ENCODE results near the gene TUBA4B. TPM values are rescaled to one million over a fixed set of nuclear protein-coding genes. Genes with fewer than 3 reads are reported as not detected.

The TUBA4B gene
- total RNA-seq, 2 donors from 2014 or later: not detected

DNA sequence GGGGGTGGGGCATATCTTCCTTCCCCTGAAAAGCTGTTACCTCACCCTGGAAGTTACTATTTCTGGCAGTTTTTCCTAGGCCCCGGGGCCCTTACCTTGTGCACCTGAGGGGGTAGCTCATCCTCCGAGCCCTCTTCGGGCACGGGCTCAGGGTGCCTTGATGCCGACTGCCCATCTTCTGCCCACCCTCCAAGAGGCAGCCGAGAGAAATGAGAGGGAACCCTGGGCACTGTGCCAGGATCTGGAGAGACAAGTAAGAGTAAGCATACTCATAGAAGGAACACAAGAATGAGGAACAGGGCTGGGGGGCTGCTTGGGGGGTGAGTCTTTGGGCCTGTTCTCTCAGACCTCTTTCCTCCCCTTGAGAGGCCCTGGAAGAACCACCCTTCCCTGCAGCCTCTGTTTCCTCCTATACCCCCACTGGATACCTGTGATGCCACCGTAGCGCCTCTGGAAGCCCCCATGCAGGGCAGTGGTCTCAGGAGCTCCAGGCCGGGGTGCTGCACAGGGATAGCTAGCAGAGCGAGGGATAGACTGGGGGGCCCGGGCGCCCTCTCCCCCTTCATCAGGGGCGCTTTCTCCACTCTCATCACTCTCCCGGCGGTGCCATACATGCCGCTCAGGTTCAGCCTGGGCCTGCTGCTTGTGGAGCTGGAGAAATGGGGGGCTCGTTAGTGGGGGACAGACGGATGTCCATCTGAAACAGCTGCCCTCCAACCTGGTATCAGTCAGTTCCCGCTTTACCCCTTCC, 32.2 kb upstream of the TUBA4B start:
- WGBS, 2 donors: 86 to 92% methylated on average over 14 to 19 of the region's 19 CpGs
- Histone ChIP-seq H3K9me3 (no peaks in the 10 kb centered on the region), H3K27ac (no peak overlapping the region), H3K4me1 (peaks cover 31% of the 10 kb centered on the region), H3K36me3 (replicated peaks in 1 of 2; ENCODE audit: insufficient read depth in 1 of 2, low read depth in 2 of 2) (peaks cover 18 to 31% of the 10 kb centered on the region in 2 donors), H3K27me3 (no peaks in the 10 kb centered on the region), H3K4me3 (no peak overlapping the region)
- no peak for ATAC-seq
- TF ChIP-seq CTCF (IDR thresholded peaks at IDR 0.05): no peak
- no peak for TF ChIP-seq POLR2A (IDR thresholded peaks at IDR 0.05)
- peak in 1 of 4 donors; percentile 32 for DNase-seq
- intact Hi-C loops (cut with DNase I): loop anchor here (10.0 kb wide), 1 partner anchor 46 kb away; the partner anchor contains the start of genes CNPPD1, RETREG2 and SLC23A3

- intact Hi-C loops (cut with DNase I): loop anchor here (10.0 kb wide), 1 partner anchor 47 kb away; the partner anchor contains the start of genes CNPPD1, RETREG2 and SLC23A3
- Histone ChIP-seq H3K4me3 (no peak overlapping the region), H3K9me3 (no peaks in the 10 kb centered on the region), H3K4me1 (peaks cover 30% of the 10 kb centered on the region), H3K27ac (no peak overlapping the region), H3K36me3 (replicated peaks in 1 of 2; ENCODE audit: insufficient read depth in 1 of 2, low read depth in 2 of 2) (peaks cover 18 to 31% of the 10 kb centered on the region in 2 donors), H3K27me3 (no peaks in the 10 kb centered on the region)
- ATAC-seq (no peak), DNase-seq (no peak)
- WGBS, 2 donors: 90 to 93% methylated on average over 14 to 16 of the region's 16 CpGs
- no peak for TF ChIP-seq CTCF (IDR thresholded peaks at IDR 0.05)
Observed at GRCh38 chr2:219221957-219222518, 31.0 kb upstream of the TUBA4B start.

DNA sequence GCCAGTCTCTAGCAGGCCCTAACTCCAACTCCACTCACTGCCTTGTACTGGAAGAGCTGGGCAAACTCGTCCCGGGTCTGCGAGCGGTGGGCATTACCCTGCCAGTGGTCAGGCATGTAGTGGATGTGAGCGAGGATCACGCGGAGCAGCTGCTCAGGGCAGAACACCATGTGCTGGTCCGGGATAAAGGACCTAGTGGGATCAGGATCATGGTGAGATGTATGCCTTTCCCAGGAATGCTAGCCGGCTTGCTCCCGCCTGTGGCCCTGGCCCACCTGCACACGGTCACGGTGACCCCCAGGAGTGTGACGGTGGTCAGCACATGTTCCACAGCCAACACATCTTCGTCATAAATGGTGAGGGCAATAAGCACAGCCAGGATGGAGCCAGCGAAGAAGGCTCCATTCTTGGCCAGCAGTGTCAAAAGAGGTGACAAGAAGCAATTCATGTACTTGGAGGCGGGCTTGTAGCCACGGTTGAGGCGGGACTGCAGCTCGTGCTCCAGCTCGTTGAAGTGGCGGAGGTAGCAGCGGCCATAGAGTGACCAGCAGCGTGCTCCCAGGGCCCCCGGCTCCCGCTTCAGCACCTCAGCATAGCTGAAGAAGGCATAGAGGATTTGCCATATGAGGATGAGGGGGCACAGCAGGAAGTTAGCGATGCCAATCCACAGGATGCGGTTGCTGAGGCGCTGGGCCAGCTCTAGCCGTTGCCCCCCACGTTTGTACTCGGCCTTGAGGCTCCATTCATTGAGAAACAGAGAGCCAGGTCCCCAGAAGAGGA, 29.0 kb upstream of the TUBA4B start:
- no peak overlapping the region for H3K27ac ChIP-seq
- no peak for ATAC-seq
- 87 to 91% methylated on average over 18 to 31 of the region's 31 CpGs for WGBS, 2 donors
- TF ChIP-seq POLR2A (IDR thresholded peaks at IDR 0.05): no peak
- TF ChIP-seq CTCF (IDR thresholded peaks at IDR 0.05): no peak
- DNase-seq: no peak
- no peaks in the 10 kb centered on the region for H3K27me3 ChIP-seq
- H3K4me1 ChIP-seq: peaks cover 27% of the 10 kb centered on the region
- no peaks in the 10 kb centered on the region for H3K9me3 ChIP-seq
- H3K36me3 ChIP-seq (replicated peaks in 1 of 2; ENCODE audit: insufficient read depth in 1 of 2, low read depth in 2 of 2): peaks cover 18 to 31% of the 10 kb centered on the region in 2 donors
- H3K4me3 ChIP-seq: no peak overlapping the region
- intact Hi-C loops (cut with DNase I): loop anchor here (10.0 kb wide), 1 partner anchor 49 kb away; the partner anchor contains the start of genes CNPPD1, RETREG2 and SLC23A3

- 71 to 76% methylated on average over 3 of the region's 3 CpGs for WGBS, 2 donors
- Histone ChIP-seq H3K27me3 (no peaks in the 10 kb centered on the region), H3K4me1 (peaks cover 19% of the 10 kb centered on the region), H3K36me3 (replicated peaks in 1 of 2; ENCODE audit: insufficient read depth in 1 of 2, low read depth in 2 of 2) (peaks cover 18 to 31% of the 10 kb centered on the region in 2 donors), H3K9me3 (no peaks in the 10 kb centered on the region), H3K27ac (no peak overlapping the region), H3K4me3 (no peak overlapping the region)
- ATAC-seq: no peak
- TF ChIP-seq CTCF (IDR thresholded peaks at IDR 0.05) (no peak), POLR2A (IDR thresholded peaks at IDR 0.05) (no peak)
- DNase-seq: no peak
- intact Hi-C loops (cut with DNase I): loop anchor here (10.0 kb wide), 1 partner anchor 51 kb away; the partner anchor contains the start of genes CNPPD1, RETREG2 and SLC23A3
Observed at GRCh38 chr2:219225350-219225749, 27.7 kb upstream of the TUBA4B start.

All from body of pancreas (tissue), 4 donors.